ENCODE data around the gene CTSH.

CTSH gene

GRCh38 chr15:78949461-78949860, 4.6 kb upstream of the CTSH start:
- H3K27ac ChIP-seq, result no peak overlapping the region
- H3K4me3 ChIP-seq, result no peak overlapping the region

- Histone ChIP-seq H3K4me3 (no peak overlapping the region), H3K27ac (no peak overlapping the region)
Measured at GRCh38 chr15:78947506-78947905, 2.7 kb upstream of the CTSH start.

- Histone ChIP-seq H3K27ac (no peak overlapping the region), H3K4me3 (no peak overlapping the region)
Measured at GRCh38 chr15:78946493-78946892, 1.6 kb upstream of the CTSH start.

- peak overlapping the region; percentile 40 to 58 (median 50) for H3K4me3 ChIP-seq
- peak overlapping the region in 20 of 21 experiments; percentile 40 to 86 (median 78) for H3K27ac ChIP-seq
Measured at GRCh38 chr15:78944202-78944625, 632 bp downstream of the CTSH start.

GRCh38 chr15:78943692-78944091, 1.2 kb downstream of the CTSH start:
- peak overlapping the region in 19 of 21 experiments; percentile 13 to 86 (median 78) for H3K27ac ChIP-seq
- peak overlapping the region; percentile 40 to 58 (median 50) for H3K4me3 ChIP-seq

GRCh38 chr15:78942741-78943140, 2.1 kb downstream of the CTSH start:
- Histone ChIP-seq H3K27ac (peak overlapping the region in 9 of 21 experiments; percentile 28 to 86 (median 78)), H3K4me3 (peak overlapping the region in 2 of 7 experiments; percentile 50 to 53)

- H3K27ac ChIP-seq, result peak overlapping the region in 18 of 21 experiments; percentile 12 to 87 (median 68)
Measured at GRCh38 chr15:78938658-78939488, 6.0 kb downstream of the CTSH start.

GRCh38 chr15:78937132-78937739, 7.6 kb downstream of the CTSH start:
- peak overlapping the region in 19 of 21 experiments; percentile 24 to 87 (median 51) for H3K27ac ChIP-seq

More at GRCh38 chr15:78938658-78939488, 6.0 kb downstream of the CTSH start:
- no peak overlapping the region for H3K4me3 ChIP-seq

GRCh38 chr15:78934655-78935023, 10.2 kb downstream of the CTSH start:
- Histone ChIP-seq H3K27ac (no peak overlapping the region), H3K4me3 (no peak overlapping the region)

More at GRCh38 chr15:78937132-78937739, 7.6 kb downstream of the CTSH start:
- no peak overlapping the region for H3K4me3 ChIP-seq

GRCh38 chr15:78933823-78934654, 10.8 kb downstream of the CTSH start:
- Histone ChIP-seq H3K27ac (peak overlapping the region in 3 of 21 experiments; percentile 17 to 39 (median 28)), H3K4me3 (no peak overlapping the region)

GRCh38 chr15:78933187-78933822, 11.5 kb downstream of the CTSH start:
- H3K4me3 ChIP-seq, result no peak overlapping the region
- H3K27ac ChIP-seq, result peak overlapping the region in 3 of 21 experiments; percentile 1 to 28 (median 17)

GRCh38 chr15:78932258-78932808, 12.5 kb downstream of the CTSH start:
- peak overlapping the region in 1 of 21 experiments; percentile 1 for H3K27ac ChIP-seq
- no peak overlapping the region for H3K4me3 ChIP-seq

GRCh38 chr15:78931439-78932257, 13.2 kb downstream of the CTSH start:
- H3K27ac ChIP-seq, result peak overlapping the region in 5 of 21 experiments; percentile 21 to 47 (median 45)
- H3K4me3 ChIP-seq, result no peak overlapping the region

- peak overlapping the region in 10 of 21 experiments; percentile 0 to 54 (median 35) for H3K27ac ChIP-seq
- H3K4me3 ChIP-seq, result no peak overlapping the region
Measured at GRCh38 chr15:78930577-78931388, 14.1 kb downstream of the CTSH start.

GRCh38 chr15:78929536-78930264, 15.1 kb downstream of the CTSH start:
- H3K27ac ChIP-seq, result peak overlapping the region in 5 of 21 experiments; percentile 0 to 52 (median 29)

GRCh38 chr15:78928616-78929093, 16.2 kb downstream of the CTSH start:
- Histone ChIP-seq H3K27ac (peak overlapping the region in 1 of 21 experiments; percentile 52), H3K4me3 (no peak overlapping the region)

More at GRCh38 chr15:78929536-78930264, 15.1 kb downstream of the CTSH start:
- H3K4me3 ChIP-seq, result no peak overlapping the region
